ENCODE data around the gene LYG1. TPM values are rescaled to one million over a fixed set of nuclear protein-coding genes. Genes with fewer than 3 reads are reported as not detected.

The LYG1 gene
- total RNA-seq, 6 donors from 2014 or later: 0.49 to 2.1 (median 1.1) TPM; not detected in 2

DNA sequence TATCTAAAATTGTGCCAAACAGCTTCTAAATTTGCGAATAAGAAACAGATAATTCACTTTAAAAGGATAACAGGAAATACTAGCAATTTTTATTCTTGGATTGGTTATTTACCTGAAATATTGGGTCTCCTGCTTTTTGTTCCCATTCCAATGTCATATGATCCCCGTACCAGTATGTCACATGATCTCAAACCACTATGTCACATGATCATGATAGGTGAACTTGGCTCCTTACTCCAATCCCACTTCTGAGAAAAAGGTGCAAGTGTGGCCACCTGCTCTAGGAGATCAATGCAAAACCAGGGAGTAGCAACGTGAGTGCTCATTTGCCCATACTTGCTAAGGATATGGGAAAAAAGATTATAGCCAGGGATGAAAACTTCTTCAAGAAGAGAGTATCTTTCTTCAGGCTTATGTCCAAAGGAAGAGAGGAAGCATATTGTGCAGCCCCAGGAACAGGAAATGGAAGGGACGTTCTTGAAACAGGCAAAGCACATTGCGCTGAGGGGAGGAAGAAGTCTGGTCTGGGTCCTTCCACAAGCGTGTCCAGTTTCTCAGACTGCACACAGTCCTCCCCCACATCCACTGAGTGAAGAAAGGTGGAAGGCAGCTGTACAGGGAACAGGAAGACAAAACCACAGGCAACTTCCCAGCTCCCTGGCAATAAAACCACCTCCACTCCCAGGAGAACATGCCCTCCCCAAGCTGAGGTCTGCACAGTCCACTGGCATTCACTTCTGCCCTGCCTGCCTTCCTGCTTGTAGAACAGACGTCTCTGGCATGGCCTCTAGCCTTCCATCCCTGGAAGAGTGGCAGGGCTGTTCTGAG lies 45.3 kb downstream of the LYG1 start, which contains the start of gene LYG2:
Gene LYG2, minus strand, starts transcription at position 176 of the 828 bp plus-strand sequence. CDS start 1,406 bp downstream, outside the sequence.
- 60 to 70% methylated on average over 6 to 7 of the region's 7 CpGs for WGBS, 2 donors
- Histone ChIP-seq H3K27me3 (no peaks in the 10 kb centered on the region), H3K4me3 (no peak within 1 kb of the TSS), H3K27ac (no peak within 1 kb of the TSS), H3K4me1 (no peaks in the 10 kb centered on the region), H3K36me3 (no peaks in the 10 kb centered on the region), H3K9me3 (no peaks in the 10 kb centered on the region)
- DNase-seq (no peak), ATAC-seq (ENCODE audit: low FRiP score in 2 of 2) (peak in 1 of 2 donors; percentile 34)
- TF ChIP-seq POLR2AphosphoS5 (IDR thresholded peaks at IDR 0.05) (no peak), EP300 (IDR thresholded peaks at IDR 0.05) (no peak), POLR2A (IDR thresholded peaks at IDR 0.05) (no peak)
- TF ChIP-seq, protein P1, sequence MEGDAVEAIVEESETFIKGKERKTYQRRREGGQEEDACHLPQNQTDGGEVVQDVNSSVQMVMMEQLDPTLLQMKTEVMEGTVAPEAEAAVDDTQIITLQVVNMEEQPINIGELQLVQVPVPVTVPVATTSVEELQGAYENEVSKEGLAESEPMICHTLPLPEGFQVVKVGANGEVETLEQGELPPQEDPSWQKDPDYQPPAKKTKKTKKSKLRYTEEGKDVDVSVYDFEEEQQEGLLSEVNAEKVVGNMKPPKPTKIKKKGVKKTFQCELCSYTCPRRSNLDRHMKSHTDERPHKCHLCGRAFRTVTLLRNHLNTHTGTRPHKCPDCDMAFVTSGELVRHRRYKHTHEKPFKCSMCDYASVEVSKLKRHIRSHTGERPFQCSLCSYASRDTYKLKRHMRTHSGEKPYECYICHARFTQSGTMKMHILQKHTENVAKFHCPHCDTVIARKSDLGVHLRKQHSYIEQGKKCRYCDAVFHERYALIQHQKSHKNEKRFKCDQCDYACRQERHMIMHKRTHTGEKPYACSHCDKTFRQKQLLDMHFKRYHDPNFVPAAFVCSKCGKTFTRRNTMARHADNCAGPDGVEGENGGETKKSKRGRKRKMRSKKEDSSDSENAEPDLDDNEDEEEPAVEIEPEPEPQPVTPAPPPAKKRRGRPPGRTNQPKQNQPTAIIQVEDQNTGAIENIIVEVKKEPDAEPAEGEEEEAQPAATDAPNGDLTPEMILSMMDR (IDR thresholded peaks at IDR 0.05): no peak

DNA sequence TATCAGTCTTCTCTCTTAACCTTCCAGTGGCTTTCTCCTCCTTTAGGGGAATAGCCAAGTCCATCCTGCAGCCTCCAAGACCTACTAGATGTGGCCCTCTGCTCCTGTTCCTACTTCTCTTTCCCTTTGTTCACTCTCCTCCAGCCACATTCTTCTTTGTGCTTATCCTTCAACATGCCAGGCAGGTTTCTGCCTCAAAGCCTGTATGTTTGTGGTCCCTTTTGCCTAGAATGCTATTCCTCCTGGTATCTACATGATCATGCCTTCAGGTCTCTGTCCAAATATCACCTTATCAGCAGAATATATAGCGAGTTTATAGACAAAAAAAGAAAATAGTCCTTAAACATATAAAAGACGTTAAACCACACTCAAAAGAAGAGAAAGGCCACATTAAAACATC lies 51.0 kb downstream of the LYG1 start:
- no peak for ATAC-seq (ENCODE audit: low FRiP score in 2 of 2)
- Histone ChIP-seq H3K27ac (no peak overlapping the region), H3K4me1 (no peaks in the 10 kb centered on the region), H3K36me3 (no peaks in the 10 kb centered on the region), H3K9me3 (no peaks in the 10 kb centered on the region), H3K4me3 (no peak overlapping the region), H3K27me3 (no peaks in the 10 kb centered on the region)
- DNase-seq: no peak
- WGBS, 2 donors: 66 to 72% methylated on average over 2 of the region's 2 CpGs
- TF ChIP-seq, protein P1 (IDR thresholded peaks at IDR 0.05): no peak
- no peak for TF ChIP-seq POLR2AphosphoS5 (IDR thresholded peaks at IDR 0.05)
- no peak for TF ChIP-seq POLR2A (IDR thresholded peaks at IDR 0.05)
- TF ChIP-seq EP300 (IDR thresholded peaks at IDR 0.05): no peak

DNA sequence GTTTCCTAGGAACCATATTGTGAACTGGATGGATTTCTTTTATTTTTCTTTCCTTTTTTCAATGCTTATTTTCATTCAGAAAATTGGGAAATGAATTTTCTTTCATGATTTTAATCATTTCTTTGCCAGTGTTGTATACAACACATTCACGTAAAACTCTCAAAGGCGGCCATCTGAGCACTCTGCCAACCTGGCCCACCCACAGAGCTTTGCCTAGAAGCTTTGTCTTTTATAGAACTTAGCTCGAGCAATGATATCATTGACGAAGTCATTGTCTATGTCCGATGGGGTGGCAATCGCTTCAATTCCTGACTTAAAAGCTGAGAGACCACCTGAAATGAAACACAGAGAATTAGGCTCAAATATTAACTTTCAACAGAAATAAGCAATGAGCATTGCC lies 58.8 kb downstream of the LYG1 start:
- 83 to 95% methylated on average over 6 of the region's 6 CpGs for WGBS, 2 donors
- no peaks in the 10 kb centered on the region for H3K4me1 ChIP-seq
- no peaks in the 10 kb centered on the region for H3K9me3 ChIP-seq
- H3K27me3 ChIP-seq: no peaks in the 10 kb centered on the region
- no peak overlapping the region for H3K4me3 ChIP-seq
- ATAC-seq (ENCODE audit: low FRiP score in 2 of 2): no peak
- TF ChIP-seq POLR2A (IDR thresholded peaks at IDR 0.05) (no peak), POLR2AphosphoS5 (IDR thresholded peaks at IDR 0.05) (no peak), EP300 (IDR thresholded peaks at IDR 0.05) (no peak)
- TF ChIP-seq, protein P1 (IDR thresholded peaks at IDR 0.05): no peak
- DNase-seq: no peak
- no peak overlapping the region for H3K27ac ChIP-seq
- no peaks in the 10 kb centered on the region for H3K36me3 ChIP-seq

DNA sequence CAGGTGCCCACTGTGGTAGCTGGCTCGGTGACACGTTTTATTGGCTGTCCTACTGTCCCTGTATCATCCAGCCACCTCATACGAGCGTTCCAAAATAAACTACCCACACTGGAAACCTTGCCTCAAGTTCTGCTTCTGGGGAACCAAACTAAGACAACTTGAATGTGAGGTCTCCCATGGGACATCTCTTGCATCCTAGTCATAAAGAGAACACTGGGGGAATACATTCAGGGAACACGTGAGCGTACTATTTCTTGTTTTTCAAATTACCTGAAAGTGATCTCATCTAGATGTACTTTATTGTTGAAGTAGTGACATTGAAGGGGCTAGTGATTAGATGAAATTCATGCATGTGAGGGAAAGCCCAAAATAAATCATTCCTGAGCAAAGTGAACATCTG lies 60.6 kb downstream of the LYG1 start:
- 90% methylated on average over 6 of the region's 6 CpGs for WGBS, 2 donors
- no peak overlapping the region for H3K4me3 ChIP-seq
- DNase-seq (no peak), ATAC-seq (ENCODE audit: low FRiP score in 2 of 2) (no peak)
- no peaks in the 10 kb centered on the region for H3K27me3 ChIP-seq
- no peaks in the 10 kb centered on the region for H3K9me3 ChIP-seq
- TF ChIP-seq POLR2A (IDR thresholded peaks at IDR 0.05) (no peak), EP300 (IDR thresholded peaks at IDR 0.05) (no peak), POLR2AphosphoS5 (IDR thresholded peaks at IDR 0.05) (no peak)
- TF ChIP-seq, protein P1 (IDR thresholded peaks at IDR 0.05): no peak
- no peaks in the 10 kb centered on the region for H3K36me3 ChIP-seq
- no peak overlapping the region for H3K27ac ChIP-seq
- no peaks in the 10 kb centered on the region for H3K4me1 ChIP-seq

All from upper lobe of left lung (tissue), 6 donors.